ENCODE data around the gene ASH1L.
"Not testable (repeated sequence)": the region's sequence is repeated elsewhere in the genome, so short reads cannot be mapped to it uniquely, and the experiment has no call there.

The ASH1L gene

GRCh38 chr1:155291006-155291405 lies 271.6 kb downstream of the ASH1L start:
- not testable (repeated sequence) for H3K9me3 Mint-ChIP-seq (ENCODE audit: low read depth); H3K27ac Mint-ChIP-seq; H3K36me3 Mint-ChIP-seq; H3K4me3 Mint-ChIP-seq; H3K4me1 Mint-ChIP-seq (ENCODE audit: low read depth)
- peaks cover 12% of the 10 kb centered on the region for H3K27me3 Mint-ChIP-seq

GRCh38 chr1:155287987-155288543 lies 274.5 kb downstream of the ASH1L start:
- H3K4me3 Mint-ChIP-seq = no peak overlapping the region
- no peaks in the 10 kb centered on the region for H3K36me3 Mint-ChIP-seq
- H3K27me3 Mint-ChIP-seq = no peaks in the 10 kb centered on the region
- no peaks in the 10 kb centered on the region for H3K4me1 Mint-ChIP-seq (ENCODE audit: low read depth)
- no peaks in the 10 kb centered on the region for H3K9me3 Mint-ChIP-seq (ENCODE audit: low read depth)
- no peak overlapping the region for H3K27ac Mint-ChIP-seq

- Mint-ChIP-seq H3K9me3 (ENCODE audit: low read depth) (no peaks in the 10 kb centered on the region), H3K27ac (no peak overlapping the region), H3K36me3 (no peaks in the 10 kb centered on the region), H3K27me3 (no peaks in the 10 kb centered on the region), H3K4me1 (ENCODE audit: low read depth) (no peaks in the 10 kb centered on the region), H3K4me3 (no peak overlapping the region)
These were observed 276.1 kb downstream of the ASH1L start for GRCh38 chr1:155286544-155286943.

- Mint-ChIP-seq H3K36me3 (no peaks in the 10 kb centered on the region), H3K27ac (no peak overlapping the region), H3K4me3 (no peak overlapping the region), H3K4me1 (ENCODE audit: low read depth) (no peaks in the 10 kb centered on the region), H3K9me3 (ENCODE audit: low read depth) (no peaks in the 10 kb centered on the region), H3K27me3 (no peaks in the 10 kb centered on the region)
These were observed 277.0 kb downstream of the ASH1L start for GRCh38 chr1:155285631-155286044.

All from activated naive CD8-positive, alpha-beta T cell (primary cell).